Heart right ventricle (tissue), 16 donors: ENCODE data around the gene MAFG. TPM values are rescaled to one million over a fixed set of nuclear protein-coding genes. Genes with fewer than 3 reads are reported as not detected.

Experiments used
- ATAC-seq, 8 donors: fragments of 200-7000 bp; cut with Tn5 transposase; one replicate each; pipeline ENCODE4 v1.9.1; 2020; ENCODE audit warnings: mild to moderate bottlenecking in 8 of 8, moderate library complexity in 8 of 8, moderate number of reproducible peaks in 1 of 8
- DNase-seq, 2 donors: peaks; one replicate each; pipeline ENCODE4 v3.0.0-alpha.2; 2020
- H3K27ac ChIP-seq, 10 donors: fragments of 200-600 bp; sonication (generic) in 2 of 10; one replicate each; pipeline versions ENCODE4 v1.5.0 to v1.8.0; 2020 to 2022; ENCODE audit warnings: mild to moderate bottlenecking in 3 of 10
- H3K27me3 ChIP-seq, 7 donors: fragments of 200-600 bp; one replicate each; pipeline ENCODE4 v1.8.0; 2021 to 2022; ENCODE audit warnings: mild to moderate bottlenecking in 2 of 7
- H3K36me3 ChIP-seq, 9 donors: fragments of 200-600 bp; sonication (generic) in 1 of 9; one replicate each; pipeline versions ENCODE4 v1.5.0 to v1.8.0; 2020 to 2022; ENCODE audit warnings: mild to moderate bottlenecking in 2 of 9
- H3K4me1 ChIP-seq, 9 donors: fragments of 200-600 bp; sonication (generic) in 1 of 9; one replicate each; pipeline versions ENCODE4 v1.5.0 to v1.8.0; 2020 to 2022; ENCODE audit warnings: mild to moderate bottlenecking in 4 of 9
- H3K4me3 ChIP-seq, 10 donors: fragments of 200-600 bp; sonication (generic) in 2 of 10; one replicate each; pipeline versions ENCODE4 v1.5.0 to v1.8.0; 2020 to 2022; ENCODE audit warnings: mild to moderate bottlenecking in 7 of 10, moderate library complexity in 2 of 10
- H3K9me3 ChIP-seq, 11 donors: fragments of 200-600 bp in 10 of 11; sonication (generic) in 2 of 11; one replicate each; pipeline versions ENCODE4 v1.5.0 to v1.8.0; 2013 to 2022; ENCODE audit warnings: mild to moderate bottlenecking in 2 of 11, control low read depth in 1 of 11, moderate library complexity in 1 of 11
- WGBS, 2 donors: extraction: QIAGEN DNeasy Blood & Tissue Kit; methylation state at CpG; one replicate each; pipeline ENCODE4 v1.1.7; 2013; ENCODE audit warnings: inconsistent platforms in 1 of 2; 5-methylcytosine and 5-hydroxymethylcytosine counted together
- intact Hi-C, 10 donors: fragments of 100-400 bp; cut with DNase I; formaldehyde crosslinking; loops; one replicate each; pipeline versions ENCODE4 v1.11.1 to v1.14.2; 2022
- polyA plus RNA-seq, 2 donors: library from polyadenylated mRNA; stranded (reverse); fragments of 200-250 nt; gene quantifications; one replicate each; pipeline ENCODE4 v1.2.3, GENCODE V29; 2013
- total RNA-seq, 10 donors: library from RNA; stranded (reverse); fragmentation: NEBNext Ultra II Directional in 3 of 10; extraction: Animal tissue kit (Norgen Biotek cat#: 25700) in 3 of 10; gene quantifications; one replicate each; pipeline versions ENCODE4 v1.2.1 to v1.2.4, GENCODE V29; 2021 to 2023
- TF ChIP-seq, protein P1 (sequence below), 9 donors: fragments of 200-600 bp; sonication (generic) in 2 of 9; IDR thresholded peaks; one replicate each; pipeline versions ENCODE4 v1.5.0 to v1.8.0; 2021 to 2022; ENCODE audit warnings: antibody characterized with exemption in 9 of 9, mild to moderate bottlenecking in 5 of 9, moderate library complexity in 1 of 9
- donor health status: Arrhythmogenic right ventricular cardiomyopathy.
- donor health status: ischemic (EF 13 %, LVEDD 7.1; RV severe dilation, severe dysfunction).
- donor health status: healthy with polysubstance abuse.
- donor health status: DM: no; HTN: yes; CAD: no.
- donor health status: DM: no; HTN: no; CAD: no.
- donor health status: ischemic (EF 25% LVEDD 6.9; RV normal size, moderate dysfunction).
- donor health status: ischemic (EF 25% LVEDD 5.7; RV mildly dilated, moderate dysfunction).
- donor health status: healthy.
- donor health status: DM: yes; HTN: yes; CAD: no.
- donor health status: Ischemic cardiomyopathy.
- donor health status: ischemic (EF 35%, LVEDD 5.7; RV mildly dilated, moderate dysfunction).
- donor health status: nonischemic (EF 11% LVEDD 7.7; RV severe dilation, severe dysfunction).
- donor health status: DM: yes; HTN: yes; CAD: no.
- donor health status: PGD.
- donor health status: ischemic (EF 29% LVEDD 5.4; RV normal size, mild dysfunction).
- donor health status: nonischemic (EF 23%, LVEDD 6.1; RV moderate dilation, normal function).

The MAFG gene
- total and polyA plus RNA-seq, 12 donors = 10.5 to 30.9 (median 15.7) TPM

DNA sequence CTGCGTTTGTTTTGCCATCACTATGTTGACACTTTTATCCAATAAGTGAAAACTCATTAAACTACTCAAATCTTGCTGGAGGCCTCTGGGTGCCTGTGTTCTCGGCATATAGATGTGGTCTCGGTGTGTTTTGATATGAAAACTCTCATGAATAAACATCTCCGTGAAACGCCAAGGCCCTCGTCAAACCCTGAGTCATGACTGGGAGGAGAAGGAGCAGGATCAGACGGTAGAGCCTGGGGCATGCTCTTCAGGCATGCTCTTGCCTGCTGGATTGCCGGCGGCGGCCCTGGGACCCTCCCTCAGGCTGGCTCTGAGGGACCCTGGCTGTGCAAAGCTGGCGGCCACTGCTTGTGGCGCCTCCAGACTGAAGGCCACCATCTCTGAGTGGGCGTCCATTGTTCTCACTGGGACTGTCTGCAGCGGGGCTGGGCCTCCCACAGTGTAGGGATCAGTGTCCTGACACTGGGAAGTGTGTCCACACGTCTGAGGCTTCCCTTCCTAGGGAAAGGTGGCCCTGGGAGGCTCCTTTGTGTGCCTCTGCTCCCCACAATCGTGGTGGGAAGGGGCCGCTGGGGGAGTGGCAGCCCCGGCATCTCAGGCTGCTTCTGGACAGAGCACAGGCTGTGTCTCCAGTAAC is 27.2 kb downstream of the MAFG start:
- intact Hi-C loops = no loop called here
- TF ChIP-seq, protein P1, sequence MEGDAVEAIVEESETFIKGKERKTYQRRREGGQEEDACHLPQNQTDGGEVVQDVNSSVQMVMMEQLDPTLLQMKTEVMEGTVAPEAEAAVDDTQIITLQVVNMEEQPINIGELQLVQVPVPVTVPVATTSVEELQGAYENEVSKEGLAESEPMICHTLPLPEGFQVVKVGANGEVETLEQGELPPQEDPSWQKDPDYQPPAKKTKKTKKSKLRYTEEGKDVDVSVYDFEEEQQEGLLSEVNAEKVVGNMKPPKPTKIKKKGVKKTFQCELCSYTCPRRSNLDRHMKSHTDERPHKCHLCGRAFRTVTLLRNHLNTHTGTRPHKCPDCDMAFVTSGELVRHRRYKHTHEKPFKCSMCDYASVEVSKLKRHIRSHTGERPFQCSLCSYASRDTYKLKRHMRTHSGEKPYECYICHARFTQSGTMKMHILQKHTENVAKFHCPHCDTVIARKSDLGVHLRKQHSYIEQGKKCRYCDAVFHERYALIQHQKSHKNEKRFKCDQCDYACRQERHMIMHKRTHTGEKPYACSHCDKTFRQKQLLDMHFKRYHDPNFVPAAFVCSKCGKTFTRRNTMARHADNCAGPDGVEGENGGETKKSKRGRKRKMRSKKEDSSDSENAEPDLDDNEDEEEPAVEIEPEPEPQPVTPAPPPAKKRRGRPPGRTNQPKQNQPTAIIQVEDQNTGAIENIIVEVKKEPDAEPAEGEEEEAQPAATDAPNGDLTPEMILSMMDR (IDR thresholded peaks at IDR 0.05) = no peak
- 84 to 87% methylated on average over 18 of the region's 18 CpGs for WGBS, 2 donors
- Histone ChIP-seq H3K9me3 (no peaks in the 10 kb centered on the region), H3K27ac (no peak overlapping the region), H3K4me1 (peaks cover 3 to 16% (median 13%) of the 10 kb centered on the region in 9 donors), H3K4me3 (no peak overlapping the region), H3K27me3 (peaks cover 0 to 26% (median 0%) of the 10 kb centered on the region in 7 donors), H3K36me3 (peaks cover 0 to 70% (median 32%) of the 10 kb centered on the region in 9 donors)
- no peak for DNase-seq
- no peak for ATAC-seq

DNA sequence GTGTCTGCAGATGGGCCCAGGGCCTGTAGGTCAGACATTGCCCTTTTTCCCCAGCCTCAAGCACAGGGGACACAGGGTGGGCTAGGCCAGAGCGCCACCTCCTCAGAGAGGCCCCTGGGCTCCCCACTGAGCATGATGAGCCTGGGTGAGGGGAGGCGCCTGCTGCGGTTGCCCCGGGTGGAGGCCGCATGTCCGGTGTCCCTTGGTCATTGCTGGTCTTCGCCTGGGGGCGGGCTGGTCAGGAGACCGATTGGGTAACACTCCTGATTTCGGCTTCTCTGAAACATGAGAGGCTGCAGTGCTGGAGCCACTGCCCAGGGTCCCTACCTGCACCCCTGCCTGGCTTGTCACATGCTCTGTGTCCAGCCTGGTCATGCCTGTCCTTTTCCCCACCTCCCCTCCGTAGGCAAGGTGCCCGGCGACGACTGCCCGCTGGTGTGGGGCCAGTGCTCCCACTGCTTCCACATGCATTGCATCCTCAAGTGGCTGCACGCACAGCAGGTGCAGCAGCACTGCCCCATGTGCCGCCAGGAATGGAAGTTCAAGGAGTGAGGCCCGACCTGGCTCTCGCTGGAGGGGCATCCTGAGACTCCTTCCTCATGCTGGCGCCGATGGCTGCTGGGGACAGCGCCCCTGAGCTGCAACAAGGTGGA is 27.9 kb downstream of the MAFG start:
- H3K36me3 ChIP-seq = peaks cover 0 to 72% (median 34%) of the 10 kb centered on the region in 9 donors
- no peak overlapping the region for H3K4me3 ChIP-seq
- H3K27ac ChIP-seq = no peak overlapping the region
- 94 to 95% methylated on average over 22 of the region's 22 CpGs for WGBS, 2 donors
- H3K9me3 ChIP-seq = no peaks in the 10 kb centered on the region
- peaks cover 0 to 26% (median 0%) of the 10 kb centered on the region in 7 donors for H3K27me3 ChIP-seq
- H3K4me1 ChIP-seq = peaks cover 3 to 16% (median 13%) of the 10 kb centered on the region in 9 donors
- TF ChIP-seq, protein P1 (IDR thresholded peaks at IDR 0.05) = no peak
- ATAC-seq = no peak
- intact Hi-C loops = no loop called here
- no peak for DNase-seq

DNA sequence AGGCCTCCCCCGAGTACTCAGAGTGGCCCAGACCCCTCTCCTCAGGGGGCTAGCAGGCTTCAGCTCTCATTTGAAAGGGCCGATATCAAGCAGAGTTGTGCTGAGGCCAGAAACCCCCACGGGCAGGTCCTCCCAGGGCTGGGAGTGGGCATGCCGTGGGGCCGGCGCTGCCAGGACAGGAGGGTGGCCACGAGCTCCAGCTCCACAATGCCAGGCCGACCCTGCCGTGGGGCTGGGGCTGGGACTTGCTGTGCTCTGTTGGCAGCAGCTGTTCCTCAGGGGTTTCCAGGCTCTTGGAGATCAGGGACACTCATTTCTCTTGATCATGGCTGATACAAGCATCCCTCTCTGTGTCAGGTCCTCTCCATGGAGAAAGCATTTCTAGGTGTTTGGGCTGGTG is 28.6 kb downstream of the MAFG start:
- ATAC-seq (no peak), DNase-seq (no peak)
- Histone ChIP-seq H3K27ac (no peak overlapping the region), H3K4me1 (peaks cover 3 to 16% (median 13%) of the 10 kb centered on the region in 9 donors), H3K9me3 (no peaks in the 10 kb centered on the region), H3K36me3 (peaks cover 0 to 72% (median 42%) of the 10 kb centered on the region in 9 donors), H3K4me3 (no peak overlapping the region), H3K27me3 (peaks cover 0 to 26% (median 0%) of the 10 kb centered on the region in 7 donors)
- TF ChIP-seq, protein P1 (IDR thresholded peaks at IDR 0.05) = no peak
- intact Hi-C loops = no loop called here
- 90 to 92% methylated on average over 9 of the region's 9 CpGs for WGBS, 2 donors

DNA sequence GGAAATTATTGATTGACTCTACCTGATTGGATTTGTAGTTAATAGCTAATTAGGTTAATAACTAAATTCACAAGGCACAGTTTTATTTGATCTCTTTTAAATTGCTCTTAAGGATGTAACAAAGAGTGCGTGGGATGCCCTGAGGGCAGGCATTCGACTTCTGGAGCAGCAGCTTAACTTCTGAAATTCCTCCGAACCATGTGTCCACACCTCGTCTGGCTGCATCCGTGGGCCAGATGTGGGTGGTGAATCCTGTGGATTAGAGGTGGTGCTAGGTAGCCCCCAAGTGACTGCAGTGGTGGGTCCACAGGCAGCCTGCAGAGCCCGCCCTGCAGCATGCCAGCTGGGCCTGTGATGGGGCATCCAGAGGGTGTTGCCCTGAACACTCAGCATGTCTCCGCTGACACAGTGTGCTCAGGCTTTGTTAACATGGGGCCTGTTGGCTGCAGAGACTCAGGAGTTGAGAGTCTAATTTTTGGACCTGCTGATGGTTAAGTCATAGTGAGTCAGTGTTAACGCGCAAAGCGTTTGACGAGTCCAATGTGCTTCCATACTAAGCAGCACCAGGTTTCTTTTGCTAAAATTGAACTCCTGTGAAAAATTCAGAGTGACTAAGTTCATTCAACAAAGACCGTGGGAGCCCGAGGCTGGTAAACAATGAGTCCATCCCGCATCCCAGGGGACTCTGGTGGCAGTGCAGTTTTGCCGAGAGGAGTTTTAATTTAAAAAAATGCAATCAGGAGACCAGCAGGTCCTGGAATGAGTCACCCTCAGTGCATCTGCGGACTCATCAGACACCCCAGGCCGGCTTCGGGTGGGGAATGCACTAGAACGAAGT is 29.3 kb downstream of the MAFG start:
- 89 to 91% methylated on average over 19 of the region's 19 CpGs for WGBS, 2 donors
- Histone ChIP-seq H3K36me3 (peaks cover 0 to 77% (median 44%) of the 10 kb centered on the region in 9 donors), H3K4me3 (no peak overlapping the region), H3K4me1 (peaks cover 3 to 16% (median 13%) of the 10 kb centered on the region in 9 donors), H3K27me3 (peaks cover 0 to 24% (median 0%) of the 10 kb centered on the region in 7 donors), H3K9me3 (no peaks in the 10 kb centered on the region), H3K27ac (no peak overlapping the region)
- ATAC-seq = no peak
- TF ChIP-seq, protein P1 (IDR thresholded peaks at IDR 0.05) = no peak
- DNase-seq = no peak
- intact Hi-C loops = no loop called here
